HG03575 (cell line): Measurements from ENCODE around the gene GLOD4.
"Not testable (repeated sequence)": the region's sequence is repeated elsewhere in the genome, so short reads cannot be mapped to it uniquely, and the experiment has no call there.

Experiments
- ATAC-seq: cut with Tn5 transposase; IDR thresholded peaks from one replicate; pipeline ENCODE4 v1.9.1; 2021; ENCODE audit not compliant: unreplicated experiment, insufficient number of reproducible peaks, low FRiP score; ENCODE audit errors: extremely low read depth

GLOD4 gene

GRCh38 chr17:749359-749758 lies 32.7 kb downstream of the GLOD4 start:
- not testable (repeated sequence) for ATAC-seq

- not testable (repeated sequence) for ATAC-seq
Measured at GRCh38 chr17:748604-749003, 33.5 kb downstream of the GLOD4 start.

GRCh38 chr17:746783-747629 lies 35.1 kb downstream of the GLOD4 start:
- no peak for ATAC-seq

- no peak for ATAC-seq
Measured at GRCh38 chr17:746181-746580, 35.9 kb downstream of the GLOD4 start.

- no peak for ATAC-seq
Measured at GRCh38 chr17:745406-745805, 36.7 kb downstream of the GLOD4 start.

GRCh38 chr17:744937-745336 lies 37.1 kb downstream of the GLOD4 start:
- ATAC-seq = no peak

- ATAC-seq = no peak
Measured at GRCh38 chr17:743139-743538, 38.9 kb downstream of the GLOD4 start.

GRCh38 chr17:742147-742793 lies 39.8 kb downstream of the GLOD4 start:
- no peak for ATAC-seq

- no peak for ATAC-seq
Measured at GRCh38 chr17:740240-741017, 41.7 kb downstream of the GLOD4 start.

- ATAC-seq = no peak
Measured at GRCh38 chr17:737561-738113, 44.4 kb downstream of the GLOD4 start.

- no peak for ATAC-seq
Measured at GRCh38 chr17:733743-734142, 48.3 kb downstream of the GLOD4 start.

GRCh38 chr17:732902-733720 lies 49.0 kb downstream of the GLOD4 start:
- ATAC-seq = no peak

- ATAC-seq = no peak
Measured at GRCh38 chr17:732067-732901, 49.8 kb downstream of the GLOD4 start, which contains the start of gene TLCD3A. TSS of gene TLCD3A (plus strand) at chr17:732596. CDS start at chr17:732648, 52 bp downstream.

- ATAC-seq = no peak
Measured at GRCh38 chr17:731644-732066, 50.4 kb downstream of the GLOD4 start.

GRCh38 chr17:728911-729310 lies 53.2 kb downstream of the GLOD4 start:
- no peak for ATAC-seq

- no peak for ATAC-seq
Measured at GRCh38 chr17:726271-726919, 55.7 kb downstream of the GLOD4 start.

- no peak for ATAC-seq
Measured at GRCh38 chr17:725746-726145, 56.3 kb downstream of the GLOD4 start.
